GM12891 (cell line): Measurements from ENCODE around the gene SMYD3.

Source experiments
- PAX5 ChIP-seq: IDR thresholded peaks from 2 replicates; pipeline ENCODE4 v1.6.1; 2011; ENCODE audit warnings: low read length, moderate library complexity, mild to moderate bottlenecking; ENCODE audit not compliant: insufficient read depth, severe bottlenecking
- POLR2A ChIP-seq: IDR thresholded peaks from 2 replicates; pipeline ENCODE4 v1.6.1; 2011; ENCODE audit warnings: low read depth, low read length, control low read depth
- POLR2AphosphoS5 ChIP-seq: IDR thresholded peaks from 2 replicates; pipeline ENCODE4 v1.6.1; 2011; ENCODE audit warnings: low read depth, low read length, control low read depth
- SPI1 ChIP-seq: IDR thresholded peaks from 2 replicates; pipeline ENCODE4 v1.6.1; 2011; ENCODE audit warnings: low read depth, low read length, control low read depth
- TAF1 ChIP-seq: IDR thresholded peaks from 2 replicates; pipeline ENCODE4 v1.6.1; 2011; ENCODE audit warnings: low read depth, low read length, control low read depth

DNA sequence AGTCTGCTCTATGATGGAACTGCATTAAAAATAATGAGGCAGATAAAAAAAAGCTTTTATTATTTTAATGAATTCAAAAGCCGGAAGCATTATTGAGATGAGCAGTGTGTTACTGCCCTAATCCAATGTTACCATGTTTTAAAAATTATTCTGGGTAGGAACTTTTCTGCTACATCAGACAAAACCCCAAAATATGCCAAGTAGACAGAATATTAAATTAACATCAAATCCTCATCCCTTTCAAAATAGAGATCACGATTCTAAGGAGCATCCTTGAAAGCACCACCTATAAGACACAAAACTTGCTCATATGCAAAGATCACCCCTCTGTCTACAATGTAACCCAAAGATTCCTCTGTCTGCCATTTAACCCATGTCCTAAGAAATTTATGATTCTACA lies 357.5 kb downstream of the SMYD3 start:
- TF ChIP-seq POLR2A = no peak
- TF ChIP-seq POLR2AphosphoS5 = no peak
- no peak for TF ChIP-seq TAF1
- no peak for TF ChIP-seq SPI1
- TF ChIP-seq PAX5 = no peak
